Measurements from ENCODE around the gene MAMSTR.
"Not testable (repeated sequence)": the region's sequence is repeated elsewhere in the genome, so short reads cannot be mapped to it uniquely, and the experiment has no call there.

Gene MAMSTR

DNA sequence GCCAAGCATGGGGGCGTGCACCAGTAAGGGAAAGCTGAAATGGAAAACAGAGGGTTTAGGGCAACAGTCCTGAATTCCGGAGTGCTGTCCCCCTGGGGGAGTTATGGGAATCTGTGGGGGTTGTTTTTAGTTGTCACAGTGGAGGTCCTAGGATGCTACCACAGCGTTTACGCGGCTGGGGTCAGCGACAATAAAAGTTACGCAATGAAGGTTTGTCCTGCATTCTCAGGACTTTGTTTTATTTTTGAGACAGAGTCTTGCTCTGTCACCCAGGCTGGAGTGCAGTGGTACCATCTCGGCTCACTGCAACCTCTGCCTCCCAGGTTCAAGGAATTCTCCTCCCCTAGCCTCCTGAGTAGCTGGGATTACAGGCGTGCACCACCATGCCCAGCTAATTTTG lies 25.9 kb downstream of the MAMSTR start:
- not testable (repeated sequence) for H3K79me1 ChIP-seq (ENCODE audit: low read depth, low read length); H2BK120ac ChIP-seq (ENCODE audit: low read depth, low read length); H2BK15ac ChIP-seq (ENCODE audit: low read length); H3K23ac ChIP-seq (ENCODE audit: low read depth, low read length, poor library complexity); H3K4me3 ChIP-seq (ENCODE audit: low read length in 2 of 2); H2BK12ac ChIP-seq (ENCODE audit: low read length); H2BK5ac ChIP-seq (ENCODE audit: low read length); H4K91ac ChIP-seq (ENCODE audit: low read depth, low read length, poor library complexity); H3K18ac ChIP-seq (ENCODE audit: low read length); DNase-seq (ENCODE audit: low spot score); H3K36me3 ChIP-seq (replicated peaks in 1 of 2; ENCODE audit: control insufficient read depth in 2 of 2, insufficient read depth in 2 of 2, low read length in 2 of 2); H3K14ac ChIP-seq (ENCODE audit: low read length); H2AK5ac ChIP-seq (ENCODE audit: low read depth, low read length); H3K4me2 ChIP-seq (ENCODE audit: insufficient read depth, low read length, poor library complexity, severe bottlenecking); H2AFZ ChIP-seq (ENCODE audit: low read length); H3K9ac ChIP-seq (ENCODE audit: low read depth, low read length, poor library complexity); H3K27ac ChIP-seq (replicated peaks; ENCODE audit: low read length); H4K8ac ChIP-seq (ENCODE audit: low read depth, low read length); H3K4me1 ChIP-seq (ENCODE audit: control insufficient read depth in 2 of 2, insufficient read depth in 1 of 2, low read depth in 1 of 2, low read length in 2 of 2); H3K9me3 ChIP-seq (replicated peaks in 1 of 2; ENCODE audit: control insufficient read depth in 2 of 2, insufficient read depth in 1 of 2, low read depth in 1 of 2, low read length in 2 of 2); H3K4ac ChIP-seq (ENCODE audit: low read length)
- H3K27me3 ChIP-seq (ENCODE audit: control insufficient read depth in 3 of 3, insufficient read depth in 3 of 3, low read depth in 1 of 3, low read length in 3 of 3) = peaks cover 0 to 26% (median 16%) of the 10 kb centered on the region in 3 experiments
- no CpG with 5 or more reads among the region's 9 CpGs for WGBS, 2 donors (ENCODE audit: extremely low coverage in 2 of 2, insufficient read length in 2 of 2, insufficient replicate concordance in 1 of 2)

DNA sequence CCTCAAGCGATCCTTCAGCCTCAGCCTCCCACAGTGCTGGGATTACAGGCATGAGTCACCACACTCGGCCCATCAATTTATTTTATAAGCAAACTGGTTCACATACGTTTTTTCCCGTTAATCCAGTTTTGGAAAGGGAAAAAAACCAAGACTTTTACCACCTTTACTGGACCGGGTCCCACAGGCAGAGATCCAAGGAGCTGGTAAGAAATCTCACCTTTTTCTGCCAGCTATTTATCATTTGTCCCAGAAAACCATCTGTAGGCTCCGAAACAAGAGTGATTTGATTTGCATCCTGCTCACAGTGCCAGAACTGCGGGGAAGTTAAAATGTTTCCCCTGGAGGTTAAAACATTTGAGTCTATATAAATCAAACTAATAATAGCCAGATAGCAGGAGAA lies 30.1 kb downstream of the MAMSTR start:
- Histone ChIP-seq H3K79me1 (ENCODE audit: low read depth, low read length) (no peaks in the 10 kb centered on the region), H3K4ac (ENCODE audit: low read length) (no peak overlapping the region), H3K14ac (ENCODE audit: low read length) (no peak overlapping the region), H2BK120ac (ENCODE audit: low read depth, low read length) (no peak overlapping the region), H3K4me2 (ENCODE audit: insufficient read depth, low read length, poor library complexity, severe bottlenecking) (no peak overlapping the region), H3K36me3 (replicated peaks in 1 of 2; ENCODE audit: control insufficient read depth in 2 of 2, insufficient read depth in 2 of 2, low read length in 2 of 2) (no peaks in the 10 kb centered on the region), H3K9ac (ENCODE audit: low read depth, low read length, poor library complexity) (no peak overlapping the region), H3K4me1 (ENCODE audit: control insufficient read depth in 2 of 2, insufficient read depth in 1 of 2, low read depth in 1 of 2, low read length in 2 of 2) (peaks cover 0 to 2% of the 10 kb centered on the region in 2 donors), H3K27me3 (ENCODE audit: control insufficient read depth in 3 of 3, insufficient read depth in 3 of 3, low read depth in 1 of 3, low read length in 3 of 3) (no peaks in the 10 kb centered on the region), H2AK5ac (ENCODE audit: low read depth, low read length) (no peak overlapping the region), H2BK5ac (ENCODE audit: low read length) (no peak overlapping the region), H3K23ac (ENCODE audit: low read depth, low read length, poor library complexity) (no peak overlapping the region), H3K18ac (ENCODE audit: low read length) (no peak overlapping the region), H3K27ac (replicated peaks; ENCODE audit: low read length) (no peak overlapping the region), H2BK12ac (ENCODE audit: low read length) (no peak overlapping the region), H4K91ac (ENCODE audit: low read depth, low read length, poor library complexity) (no peak overlapping the region), H2BK15ac (ENCODE audit: low read length) (no peak overlapping the region), H3K9me3 (replicated peaks in 1 of 2; ENCODE audit: control insufficient read depth in 2 of 2, insufficient read depth in 1 of 2, low read depth in 1 of 2, low read length in 2 of 2) (peaks cover 0 to 3% of the 10 kb centered on the region in 2 donors), H4K8ac (ENCODE audit: low read depth, low read length) (no peak overlapping the region), H2AFZ (ENCODE audit: low read length) (no peak overlapping the region), H3K4me3 (ENCODE audit: low read length in 2 of 2) (no peak overlapping the region)
- no peak for DNase-seq (ENCODE audit: low spot score)
- WGBS, 2 donors (ENCODE audit: extremely low coverage in 2 of 2, insufficient read length in 2 of 2, insufficient replicate concordance in 1 of 2) = no CpG with 5 or more reads among the region's 7 CpGs

DNA sequence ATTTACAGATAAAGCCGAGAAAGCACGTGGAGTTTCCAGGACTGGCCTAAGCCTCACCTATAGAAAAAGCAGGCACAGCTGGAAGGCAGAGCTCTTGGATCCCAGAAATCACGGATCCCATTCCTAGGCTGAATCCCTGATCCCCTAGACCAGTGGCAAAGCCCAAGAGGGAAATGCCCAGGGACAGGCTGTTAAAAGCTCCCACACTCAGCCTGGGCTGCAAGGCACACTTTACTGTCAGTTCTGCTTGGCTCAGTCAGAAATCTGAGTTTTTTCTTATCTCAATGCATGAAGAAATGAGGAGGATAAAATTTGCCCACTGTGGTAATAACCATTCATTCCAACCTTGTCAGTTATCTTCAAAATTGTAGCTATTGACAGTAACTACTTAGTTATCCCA lies 31.7 kb downstream of the MAMSTR start:
- H2AK5ac ChIP-seq (ENCODE audit: low read depth, low read length) = no peak overlapping the region
- H2BK12ac ChIP-seq (ENCODE audit: low read length) = no peak overlapping the region
- no peaks in the 10 kb centered on the region for H3K27me3 ChIP-seq (ENCODE audit: control insufficient read depth in 3 of 3, insufficient read depth in 3 of 3, low read depth in 1 of 3, low read length in 3 of 3)
- H3K4me2 ChIP-seq (ENCODE audit: insufficient read depth, low read length, poor library complexity, severe bottlenecking) = no peak overlapping the region
- H3K79me1 ChIP-seq (ENCODE audit: low read depth, low read length) = no peaks in the 10 kb centered on the region
- no peak overlapping the region for H3K9ac ChIP-seq (ENCODE audit: low read depth, low read length, poor library complexity)
- no peak overlapping the region for H3K14ac ChIP-seq (ENCODE audit: low read length)
- H3K23ac ChIP-seq (ENCODE audit: low read depth, low read length, poor library complexity) = no peak overlapping the region
- no CpG with 5 or more reads among the region's 3 CpGs for WGBS, 2 donors (ENCODE audit: extremely low coverage in 2 of 2, insufficient read length in 2 of 2, insufficient replicate concordance in 1 of 2)
- no peak overlapping the region for H3K27ac ChIP-seq (replicated peaks; ENCODE audit: low read length)
- H3K4me3 ChIP-seq (ENCODE audit: low read length in 2 of 2) = no peak overlapping the region
- H2BK5ac ChIP-seq (ENCODE audit: low read length) = no peak overlapping the region
- no peak overlapping the region for H2BK120ac ChIP-seq (ENCODE audit: low read depth, low read length)
- no peak overlapping the region for H2AFZ ChIP-seq (ENCODE audit: low read length)
- no peak for DNase-seq (ENCODE audit: low spot score)
- no peaks in the 10 kb centered on the region for H3K36me3 ChIP-seq (replicated peaks in 1 of 2; ENCODE audit: control insufficient read depth in 2 of 2, insufficient read depth in 2 of 2, low read length in 2 of 2)
- no peak overlapping the region for H4K8ac ChIP-seq (ENCODE audit: low read depth, low read length)
- H2BK15ac ChIP-seq (ENCODE audit: low read length) = no peak overlapping the region
- H4K91ac ChIP-seq (ENCODE audit: low read depth, low read length, poor library complexity) = no peak overlapping the region
- no peak overlapping the region for H3K4ac ChIP-seq (ENCODE audit: low read length)
- peaks cover 0 to 2% of the 10 kb centered on the region in 2 donors for H3K4me1 ChIP-seq (ENCODE audit: control insufficient read depth in 2 of 2, insufficient read depth in 1 of 2, low read depth in 1 of 2, low read length in 2 of 2)
- H3K18ac ChIP-seq (ENCODE audit: low read length) = no peak overlapping the region
- peaks cover 0 to 3% of the 10 kb centered on the region in 2 donors for H3K9me3 ChIP-seq (replicated peaks in 1 of 2; ENCODE audit: control insufficient read depth in 2 of 2, insufficient read depth in 1 of 2, low read depth in 1 of 2, low read length in 2 of 2)

DNA sequence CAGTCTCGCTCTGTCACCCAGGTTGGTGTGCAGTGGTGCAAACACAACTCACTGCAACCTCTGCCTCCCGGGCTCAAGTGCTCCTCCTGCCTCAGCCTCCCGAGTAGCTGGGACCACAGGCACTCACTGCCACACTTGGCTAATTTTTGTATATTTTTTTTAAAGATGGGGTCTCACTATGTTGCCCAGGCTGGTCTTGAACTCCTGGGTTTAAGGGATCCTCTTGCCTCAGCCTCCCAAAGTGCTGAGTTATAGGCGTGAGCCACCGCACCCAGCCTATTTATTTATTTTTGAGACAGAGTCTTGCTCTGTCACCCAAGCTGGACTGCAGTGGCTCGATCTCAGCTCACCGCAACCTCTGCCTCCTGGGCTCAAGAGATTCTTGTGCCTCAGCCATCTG lies 32.9 kb downstream of the MAMSTR start:
- not testable (repeated sequence) for H2AFZ ChIP-seq (ENCODE audit: low read length); H4K91ac ChIP-seq (ENCODE audit: low read depth, low read length, poor library complexity); H3K79me1 ChIP-seq (ENCODE audit: low read depth, low read length); H3K27me3 ChIP-seq (ENCODE audit: control insufficient read depth in 3 of 3, insufficient read depth in 3 of 3, low read depth in 1 of 3, low read length in 3 of 3); H3K4me1 ChIP-seq (ENCODE audit: control insufficient read depth in 2 of 2, insufficient read depth in 1 of 2, low read depth in 1 of 2, low read length in 2 of 2); H2AK5ac ChIP-seq (ENCODE audit: low read depth, low read length); H3K14ac ChIP-seq (ENCODE audit: low read length); H2BK12ac ChIP-seq (ENCODE audit: low read length); H3K18ac ChIP-seq (ENCODE audit: low read length); H2BK5ac ChIP-seq (ENCODE audit: low read length); H3K9ac ChIP-seq (ENCODE audit: low read depth, low read length, poor library complexity); H3K4me3 ChIP-seq (ENCODE audit: low read length in 2 of 2); DNase-seq (ENCODE audit: low spot score); H4K8ac ChIP-seq (ENCODE audit: low read depth, low read length); H3K27ac ChIP-seq (replicated peaks; ENCODE audit: low read length); H3K23ac ChIP-seq (ENCODE audit: low read depth, low read length, poor library complexity); H3K4ac ChIP-seq (ENCODE audit: low read length); H3K4me2 ChIP-seq (ENCODE audit: insufficient read depth, low read length, poor library complexity, severe bottlenecking); H2BK120ac ChIP-seq (ENCODE audit: low read depth, low read length); H3K36me3 ChIP-seq (replicated peaks in 1 of 2; ENCODE audit: control insufficient read depth in 2 of 2, insufficient read depth in 2 of 2, low read length in 2 of 2); H2BK15ac ChIP-seq (ENCODE audit: low read length); H3K9me3 ChIP-seq (replicated peaks in 1 of 2; ENCODE audit: control insufficient read depth in 2 of 2, insufficient read depth in 1 of 2, low read depth in 1 of 2, low read length in 2 of 2)
- no CpG with 5 or more reads among the region's 7 CpGs for WGBS, 2 donors (ENCODE audit: extremely low coverage in 2 of 2, insufficient read length in 2 of 2, insufficient replicate concordance in 1 of 2)
